ENCODE results near the gene ABI3BP. TPM values are rescaled to one million over a fixed set of nuclear protein-coding genes. Genes with fewer than 3 reads are reported as not detected.
A peak's percentile ranks its signal among the peaks of the same experiment; 100 is the strongest.

Gene ABI3BP
- total and polyA plus RNA-seq, 4 donors, result 21.9 to 87.5 (median 59.9) TPM

DNA sequence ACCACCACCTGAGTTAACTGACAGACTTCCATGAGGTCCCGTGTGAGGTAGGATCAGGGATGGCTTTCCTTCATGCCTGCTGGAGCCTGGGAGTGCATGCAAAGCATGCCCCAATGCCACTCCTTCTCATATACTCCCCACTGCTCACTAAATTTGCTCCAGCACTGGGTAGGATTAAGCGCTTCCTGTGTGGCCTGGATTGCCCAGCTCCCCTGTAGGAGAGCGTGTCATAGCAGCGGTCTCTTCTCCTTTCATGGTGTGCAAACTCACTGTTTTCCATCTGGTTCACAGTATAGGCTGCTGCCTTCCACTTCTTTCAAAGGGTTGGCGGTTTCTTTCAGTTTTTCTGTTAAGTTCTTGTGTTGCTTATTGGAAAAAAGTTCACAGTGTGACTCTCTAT, 34.1 kb upstream of the ABI3BP start:
- Histone ChIP-seq H3K36me3 (ENCODE audit: control insufficient read depth in 4 of 4, insufficient read depth in 4 of 4, low read length in 4 of 4) (no peaks in the 10 kb centered on the region), H3K4me1 (ENCODE audit: control insufficient read depth in 5 of 5, insufficient read depth in 5 of 5, low read length in 5 of 5) (no peaks in the 10 kb centered on the region), H3K9ac (ENCODE audit: insufficient read depth in 1 of 2, low read length in 2 of 2) (no peak overlapping the region), H3K4me3 (no peak overlapping the region), H3K27me3 (ENCODE audit: control insufficient read depth in 3 of 3, insufficient read depth in 3 of 3, low read length in 2 of 3) (no peaks in the 10 kb centered on the region), H3K9me3 (ENCODE audit: control insufficient read depth in 4 of 4, insufficient read depth in 3 of 4, low read length in 3 of 4) (peaks cover 0 to 2% (median 0%) of the 10 kb centered on the region in 4 donors), H3K27ac (ENCODE audit: low read depth in 1 of 2, low read length in 1 of 2) (no peak overlapping the region)
- no peak for DNase-seq
- ATAC-seq (ENCODE audit: insufficient read depth, low FRiP score), result no peak
- WGBS, 2 donors, result 87 to 94% methylated on average over 5 of the region's 5 CpGs
- TF ChIP-seq, protein P1, sequence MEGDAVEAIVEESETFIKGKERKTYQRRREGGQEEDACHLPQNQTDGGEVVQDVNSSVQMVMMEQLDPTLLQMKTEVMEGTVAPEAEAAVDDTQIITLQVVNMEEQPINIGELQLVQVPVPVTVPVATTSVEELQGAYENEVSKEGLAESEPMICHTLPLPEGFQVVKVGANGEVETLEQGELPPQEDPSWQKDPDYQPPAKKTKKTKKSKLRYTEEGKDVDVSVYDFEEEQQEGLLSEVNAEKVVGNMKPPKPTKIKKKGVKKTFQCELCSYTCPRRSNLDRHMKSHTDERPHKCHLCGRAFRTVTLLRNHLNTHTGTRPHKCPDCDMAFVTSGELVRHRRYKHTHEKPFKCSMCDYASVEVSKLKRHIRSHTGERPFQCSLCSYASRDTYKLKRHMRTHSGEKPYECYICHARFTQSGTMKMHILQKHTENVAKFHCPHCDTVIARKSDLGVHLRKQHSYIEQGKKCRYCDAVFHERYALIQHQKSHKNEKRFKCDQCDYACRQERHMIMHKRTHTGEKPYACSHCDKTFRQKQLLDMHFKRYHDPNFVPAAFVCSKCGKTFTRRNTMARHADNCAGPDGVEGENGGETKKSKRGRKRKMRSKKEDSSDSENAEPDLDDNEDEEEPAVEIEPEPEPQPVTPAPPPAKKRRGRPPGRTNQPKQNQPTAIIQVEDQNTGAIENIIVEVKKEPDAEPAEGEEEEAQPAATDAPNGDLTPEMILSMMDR (IDR thresholded peaks at IDR 0.05; ENCODE audit: control extremely low read depth, extremely low read depth), result no peak

DNA sequence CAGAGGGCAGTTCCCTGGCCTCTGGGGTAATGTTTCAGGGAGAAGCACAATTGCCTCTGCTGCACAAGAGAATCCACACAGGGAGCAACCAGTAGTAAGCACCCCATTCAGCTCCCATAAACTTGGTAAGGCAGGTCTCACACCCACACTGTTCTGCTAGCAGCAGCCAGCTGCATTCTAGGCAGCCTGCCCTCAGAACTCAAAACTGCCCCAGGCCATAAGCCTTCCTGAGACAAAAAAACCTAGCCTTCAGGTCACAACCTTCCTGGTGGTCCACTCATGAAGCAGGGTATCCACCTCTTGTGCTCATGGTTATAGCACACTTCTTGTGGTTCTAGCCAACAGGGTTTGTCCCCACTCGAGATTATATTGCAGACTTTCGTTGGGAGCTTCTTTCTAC, 33.7 kb upstream of the ABI3BP start:
- Histone ChIP-seq H3K9ac (ENCODE audit: insufficient read depth in 1 of 2, low read length in 2 of 2) (no peak overlapping the region), H3K36me3 (ENCODE audit: control insufficient read depth in 4 of 4, insufficient read depth in 4 of 4, low read length in 4 of 4) (no peaks in the 10 kb centered on the region), H3K9me3 (ENCODE audit: control insufficient read depth in 4 of 4, insufficient read depth in 3 of 4, low read length in 3 of 4) (no peaks in the 10 kb centered on the region), H3K4me1 (ENCODE audit: control insufficient read depth in 5 of 5, insufficient read depth in 5 of 5, low read length in 5 of 5) (no peaks in the 10 kb centered on the region), H3K27me3 (ENCODE audit: control insufficient read depth in 3 of 3, insufficient read depth in 3 of 3, low read length in 2 of 3) (no peaks in the 10 kb centered on the region), H3K4me3 (no peak overlapping the region), H3K27ac (ENCODE audit: low read depth in 1 of 2, low read length in 1 of 2) (no peak overlapping the region)
- TF ChIP-seq, protein P1 (IDR thresholded peaks at IDR 0.05; ENCODE audit: control extremely low read depth, extremely low read depth), result no peak
- ATAC-seq (ENCODE audit: insufficient read depth, low FRiP score) (no peak), DNase-seq (no peak)
- WGBS, 2 donors, result 78 to 88% methylated on average over 2 of the region's 2 CpGs

DNA sequence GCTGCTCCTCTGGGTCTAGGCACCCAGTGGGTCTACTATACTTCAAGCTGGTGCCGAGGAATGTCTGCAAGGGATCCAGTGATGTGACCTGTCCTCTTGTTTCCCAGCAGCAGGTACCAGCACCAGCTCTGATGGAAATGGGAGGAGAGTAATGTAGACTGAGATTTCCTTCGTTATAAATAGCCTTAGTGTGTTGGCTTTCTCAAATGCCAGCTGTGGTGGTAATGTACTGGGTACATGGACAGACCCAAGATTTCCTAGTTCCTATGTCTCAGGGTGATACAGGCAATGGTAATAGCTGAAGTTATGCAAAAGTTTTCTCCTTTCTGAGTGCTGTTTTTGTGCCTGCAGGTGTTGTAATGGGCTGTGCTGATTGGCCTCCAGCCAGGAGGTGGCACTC, 33.0 kb upstream of the ABI3BP start:
- H3K27me3 ChIP-seq (ENCODE audit: control insufficient read depth in 3 of 3, insufficient read depth in 3 of 3, low read length in 2 of 3), result no peaks in the 10 kb centered on the region
- TF ChIP-seq, protein P1 (IDR thresholded peaks at IDR 0.05; ENCODE audit: control extremely low read depth, extremely low read depth), result no peak
- 77 to 85% methylated on average over 2 of the region's 2 CpGs for WGBS, 2 donors
- no peaks in the 10 kb centered on the region for H3K9me3 ChIP-seq (ENCODE audit: control insufficient read depth in 4 of 4, insufficient read depth in 3 of 4, low read length in 3 of 4)
- no peak overlapping the region for H3K27ac ChIP-seq (ENCODE audit: low read depth in 1 of 2, low read length in 1 of 2)
- H3K4me1 ChIP-seq (ENCODE audit: control insufficient read depth in 5 of 5, insufficient read depth in 5 of 5, low read length in 5 of 5), result no peaks in the 10 kb centered on the region
- no peak overlapping the region for H3K4me3 ChIP-seq
- no peak for DNase-seq
- H3K36me3 ChIP-seq (ENCODE audit: control insufficient read depth in 4 of 4, insufficient read depth in 4 of 4, low read length in 4 of 4), result no peaks in the 10 kb centered on the region
- no peak overlapping the region for H3K9ac ChIP-seq (ENCODE audit: insufficient read depth in 1 of 2, low read length in 2 of 2)
- ATAC-seq (ENCODE audit: insufficient read depth, low FRiP score), result no peak

DNA sequence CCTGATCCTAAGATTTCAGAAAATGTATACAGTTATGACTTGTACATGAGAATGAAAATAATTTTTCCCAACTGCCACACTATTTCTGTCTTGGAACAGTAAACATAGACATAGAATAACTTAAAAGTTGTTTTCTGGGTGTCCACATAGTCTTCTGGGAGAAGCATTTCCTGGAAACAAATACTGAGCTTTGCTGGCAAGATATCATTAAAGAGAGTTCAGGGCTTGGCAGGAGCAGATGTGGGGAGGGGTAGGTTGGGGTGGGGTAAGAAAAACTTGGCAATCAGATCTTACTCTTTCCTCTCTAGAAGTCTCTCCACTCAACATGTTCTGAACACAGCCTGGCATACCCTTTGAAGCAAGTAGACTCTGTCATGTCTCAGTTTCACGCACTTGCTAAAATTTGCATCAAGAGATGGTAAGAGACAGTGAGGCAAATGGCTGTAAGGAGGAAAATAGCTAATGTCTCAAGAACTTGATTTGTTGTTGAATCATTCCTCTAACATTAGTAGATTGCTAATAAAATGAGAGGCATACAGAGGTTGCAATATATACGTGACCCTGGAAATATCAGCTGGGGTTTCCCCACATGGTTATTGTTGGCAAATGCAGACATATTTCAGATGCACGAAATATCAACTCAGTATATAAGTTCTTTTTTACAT, 27.3 kb upstream of the ABI3BP start:
- Histone ChIP-seq H3K9me3 (ENCODE audit: control insufficient read depth in 4 of 4, insufficient read depth in 3 of 4, low read length in 3 of 4) (no peaks in the 10 kb centered on the region), H3K9ac (ENCODE audit: insufficient read depth in 1 of 2, low read length in 2 of 2) (no peak overlapping the region), H3K27ac (ENCODE audit: low read depth in 1 of 2, low read length in 1 of 2) (no peak overlapping the region), H3K27me3 (ENCODE audit: control insufficient read depth in 3 of 3, insufficient read depth in 3 of 3, low read length in 2 of 3) (no peaks in the 10 kb centered on the region), H3K4me3 (no peak overlapping the region), H3K4me1 (ENCODE audit: control insufficient read depth in 5 of 5, insufficient read depth in 5 of 5, low read length in 5 of 5) (peaks cover 0 to 9% (median 0%) of the 10 kb centered on the region in 5 donors), H3K36me3 (ENCODE audit: control insufficient read depth in 4 of 4, insufficient read depth in 4 of 4, low read length in 4 of 4) (no peaks in the 10 kb centered on the region)
- WGBS, 2 donors, result 82 to 90% methylated on average over 3 of the region's 3 CpGs
- TF ChIP-seq, protein P1 (IDR thresholded peaks at IDR 0.05; ENCODE audit: control extremely low read depth, extremely low read depth), result no peak
- peak; percentile 16 to 52 (median 33) for DNase-seq
- no peak for ATAC-seq (ENCODE audit: insufficient read depth, low FRiP score)
